Renal pelvis (tissue), 12 donors: ENCODE results near the gene OR6C3. TPM values are rescaled to one million over a fixed set of nuclear protein-coding genes. Genes with fewer than 3 reads are reported as not detected.
"Not testable (repeated sequence)": the region's sequence is repeated elsewhere in the genome, so short reads cannot be mapped to it uniquely, and the experiment has no call there.

Experiments used
- DNase-seq: peaks from one replicate; pipeline ENCODE4 v3.0.0-alpha.2; 2013
- long read RNA-seq, 16 experiments: transcript quantifications; one replicate each; lab custom pipeline, GENCODE V29; 2026
- polyA plus RNA-seq, 3 donors: library from polyadenylated mRNA; unstranded; fragments of 120-200 nt; gene quantifications; one replicate each; pipeline ENCODE4 v1.2.1, GENCODE V29; 2013; ENCODE audit not compliant: insufficient read length in 3 of 3

Gene OR6C3
- not detected for polyA plus RNA-seq
- long read RNA-seq, donor 1: 0 reads
- long read RNA-seq, donor 2: 0 reads
- long read RNA-seq, donor 3: 0 reads
- long read RNA-seq, donor 4: 0 reads
- long read RNA-seq, donor 5: 0 reads
- long read RNA-seq, donor 6: 0 reads
- long read RNA-seq, donor 7: 0 reads
- long read RNA-seq, donor 8: 0 reads
- long read RNA-seq, donor 9: 0 reads
- long read RNA-seq, donor 10: 0 reads
- long read RNA-seq, donor 11: 0 reads
- long read RNA-seq, donor 12: 0 reads
- long read RNA-seq, donor 13: 0 reads
- long read RNA-seq, donor 14: 0 reads
- long read RNA-seq, donor 15: 0 reads
- long read RNA-seq, donor 16: 0 reads

DNA sequence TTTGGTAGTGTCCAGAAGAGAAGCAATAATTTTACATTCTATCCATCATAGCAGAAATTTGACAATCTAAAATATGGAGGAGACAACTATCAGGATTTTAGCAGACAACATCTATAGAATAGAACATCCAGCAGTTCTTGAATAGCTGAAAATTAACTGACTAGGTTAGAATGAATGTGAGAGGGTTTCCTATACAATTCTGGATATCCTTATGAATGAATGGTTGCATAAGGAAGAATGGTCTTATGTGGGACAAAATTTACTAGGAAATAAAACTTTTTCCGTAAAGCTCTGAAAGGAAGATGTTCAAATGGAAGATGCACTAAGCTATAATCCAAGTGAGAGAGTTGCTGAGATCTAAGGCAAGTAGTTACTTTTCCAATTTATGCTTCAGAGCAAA lies at the start of gene OR6C3:
OR6C3 (plus strand) TSS at position 301 of the 400 bp plus-strand sequence. CDS start 955 bp downstream, outside the sequence.
- no peak for DNase-seq

DNA sequence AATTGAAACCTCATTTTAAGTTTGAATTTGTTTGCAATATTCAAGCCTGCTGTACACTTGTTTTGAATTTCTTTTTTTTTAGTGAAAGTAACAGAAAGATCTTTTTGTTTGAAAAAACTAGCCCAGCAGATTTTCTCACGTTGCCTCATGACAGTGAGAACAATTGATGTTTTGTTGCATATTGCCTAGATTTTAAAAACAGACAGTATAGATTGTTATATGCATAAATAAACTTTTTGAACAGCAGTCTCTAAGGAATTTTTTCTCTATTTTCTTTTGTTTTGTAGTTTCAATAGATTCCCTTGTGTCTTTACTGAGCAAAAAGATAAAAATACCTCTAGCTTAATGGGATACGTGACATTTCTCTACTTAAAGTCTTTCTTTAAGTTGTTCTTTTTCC lies 49.6 kb upstream of the OR6C3 start:
- DNase-seq: no peak

DNA sequence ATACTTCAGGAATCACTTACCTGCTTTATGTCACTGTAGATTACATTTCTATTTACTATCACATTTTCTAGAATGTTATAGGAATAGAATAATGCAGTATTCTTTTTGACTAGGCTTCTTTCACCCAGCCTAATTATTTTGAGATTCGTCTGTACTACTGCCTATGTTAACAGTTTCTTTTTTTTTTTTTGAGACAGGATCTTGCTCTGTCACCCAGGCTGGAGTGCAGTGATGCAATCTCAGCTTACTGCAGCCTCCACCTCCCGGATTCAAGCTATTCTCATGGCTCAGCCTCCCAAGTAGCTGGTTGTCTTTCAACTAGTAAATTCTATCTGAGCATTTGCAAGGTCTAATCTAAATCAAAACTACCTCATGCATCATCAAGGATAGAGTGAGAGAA lies 40.5 kb upstream of the OR6C3 start:
- DNase-seq: no peak

DNA sequence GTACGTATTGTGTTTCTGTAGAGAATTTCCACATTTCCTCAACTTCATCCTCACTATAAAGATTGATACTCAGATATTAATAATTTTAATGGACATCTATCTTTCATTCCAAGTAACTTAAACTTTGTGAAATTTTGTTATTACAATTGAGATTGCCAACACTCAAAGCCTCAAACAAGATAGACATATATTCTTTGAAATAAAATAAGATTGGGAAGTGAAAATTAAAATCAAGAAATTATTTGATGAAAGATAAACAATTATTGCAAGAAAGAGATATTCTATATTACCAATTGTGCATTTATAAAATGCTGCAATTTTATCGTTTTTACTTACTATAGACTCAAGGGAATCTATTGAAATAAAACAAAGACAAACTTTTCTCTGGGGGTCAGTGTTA lies 34.1 kb upstream of the OR6C3 start, which contains the start of gene OR6C6:
OR6C6 (minus strand) TSS at position 101 of the 400 bp plus-strand sequence. CDS start 1,337 bp downstream, outside the sequence.
- DNase-seq: no peak

DNA sequence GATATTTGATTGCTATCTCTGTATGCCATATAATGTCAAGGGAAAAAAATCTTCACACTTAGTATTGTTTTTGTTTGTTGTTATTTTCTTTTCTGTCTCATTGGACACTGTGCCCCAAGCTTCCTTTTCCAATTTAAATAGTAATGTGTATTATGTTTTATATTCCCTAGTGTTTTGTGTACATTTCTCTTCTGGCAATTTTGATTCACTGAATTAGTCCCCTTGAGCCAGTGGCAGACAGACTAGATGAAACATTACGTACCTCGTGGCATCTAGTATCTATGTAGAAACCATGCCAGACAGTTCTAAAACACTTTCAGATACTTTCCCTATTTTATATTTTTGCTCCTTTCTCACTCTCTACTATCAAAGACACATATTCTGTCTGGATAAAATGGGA lies 16.5 kb upstream of the OR6C3 start, which contains the start of gene OR6C1:
OR6C1 (plus strand) TSS at position 301 of the 400 bp plus-strand sequence. CDS start 6,257 bp downstream, outside the sequence.
- no peak for DNase-seq

DNA sequence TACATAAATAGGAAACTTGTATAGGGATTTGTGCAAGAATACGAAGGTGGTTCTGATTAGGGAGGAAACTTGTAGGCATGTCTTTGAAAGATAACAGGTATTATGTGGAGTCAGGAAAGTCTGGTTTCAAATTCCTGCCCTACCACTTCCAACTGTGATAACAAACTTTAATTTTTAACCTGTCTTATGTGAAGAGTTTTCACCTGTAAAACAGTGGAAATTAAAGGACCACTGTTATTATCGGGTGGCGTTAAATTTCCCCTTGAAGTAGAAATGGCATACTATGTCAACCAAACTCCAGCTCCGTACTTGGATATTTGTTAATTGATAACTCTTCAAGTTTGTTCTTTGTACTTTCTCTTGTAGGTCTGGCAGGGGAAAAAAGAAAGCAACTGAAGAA lies 10.3 kb upstream of the OR6C3 start:
- DNase-seq: no peak

DNA sequence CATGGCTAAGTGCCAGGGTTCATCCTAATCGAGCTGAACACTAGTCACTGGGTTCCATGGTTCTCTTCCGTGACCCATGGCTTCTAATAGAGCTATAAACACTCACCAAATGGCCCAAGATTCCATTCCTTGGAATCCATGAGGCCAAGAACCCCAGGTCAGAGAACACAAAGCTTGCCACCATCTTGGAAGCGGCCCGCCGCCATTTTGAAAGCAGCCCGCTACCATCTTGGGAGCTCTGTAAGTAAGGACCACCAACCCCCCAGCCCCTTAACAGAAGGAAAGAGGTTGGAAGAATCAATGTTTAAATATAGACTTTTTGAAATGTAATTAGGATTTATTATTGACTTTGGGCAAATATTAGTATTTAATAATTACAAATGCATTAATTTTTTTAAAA lies 4.7 kb upstream of the OR6C3 start:
- not testable (repeated sequence) for DNase-seq

DNA sequence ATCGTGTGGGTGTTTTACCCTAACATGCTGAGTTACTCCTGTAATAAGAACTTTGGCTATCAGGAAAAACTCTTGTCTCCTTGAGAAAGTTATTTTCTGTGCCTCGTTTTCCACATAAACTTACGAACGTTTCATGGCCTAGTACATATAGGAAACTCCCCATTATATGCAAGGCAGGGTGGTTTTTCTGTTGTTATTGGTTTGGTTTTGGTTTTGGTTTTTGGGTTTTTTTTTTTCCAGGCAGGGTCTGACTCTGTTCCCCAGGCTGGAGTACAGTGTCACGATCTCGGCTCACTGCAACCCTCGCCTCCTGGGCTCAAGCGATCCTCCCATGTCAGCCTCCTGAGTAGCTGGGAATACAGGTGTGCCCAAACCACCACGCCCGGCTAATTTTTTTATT lies 5.5 kb downstream of the OR6C3 start:
- no peak for DNase-seq

DNA sequence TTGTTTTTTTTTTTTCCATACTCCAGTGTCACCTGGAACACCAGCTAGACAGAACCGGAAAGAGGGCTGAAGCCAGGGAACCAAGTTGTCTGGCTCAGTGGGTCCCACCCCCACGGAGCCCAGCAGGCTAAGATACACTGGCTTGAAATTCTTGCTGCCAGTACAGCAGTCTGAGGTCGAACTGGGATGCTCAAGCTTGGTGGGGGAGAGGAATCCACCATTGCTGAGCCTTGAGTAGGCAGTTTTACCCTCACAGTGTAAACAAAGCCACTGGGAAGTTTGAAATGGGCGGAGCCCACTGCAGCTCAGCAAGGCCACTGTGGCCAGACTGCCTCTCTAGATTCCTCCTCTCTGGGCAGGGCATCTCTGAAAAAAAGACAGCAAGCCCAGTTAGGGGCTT lies 24.8 kb downstream of the OR6C3 start:
- not testable (repeated sequence) for DNase-seq

DNA sequence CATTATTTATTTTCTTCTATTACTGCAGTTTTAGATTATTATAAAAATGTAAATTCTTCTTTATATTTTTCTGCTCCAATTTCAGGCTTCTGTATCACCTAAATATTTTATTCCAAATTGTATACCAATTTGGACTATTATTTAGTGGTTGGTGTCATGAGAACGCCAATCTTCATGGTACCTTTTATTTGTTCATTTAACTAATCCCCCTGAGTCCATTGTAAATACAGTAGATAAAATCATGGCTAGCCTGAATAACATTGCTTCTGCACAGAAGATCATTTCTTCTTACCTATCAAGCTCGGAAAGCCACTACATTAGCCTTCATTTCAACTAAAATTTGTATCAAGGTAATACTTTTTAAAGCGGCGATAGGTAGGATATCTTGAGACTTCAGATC lies 32.1 kb downstream of the OR6C3 start, which contains the start of gene OR6C75:
OR6C75 (plus strand) TSS at position 301 of the 400 bp plus-strand sequence. CDS start 2,136 bp downstream, outside the sequence.
- no peak for DNase-seq

DNA sequence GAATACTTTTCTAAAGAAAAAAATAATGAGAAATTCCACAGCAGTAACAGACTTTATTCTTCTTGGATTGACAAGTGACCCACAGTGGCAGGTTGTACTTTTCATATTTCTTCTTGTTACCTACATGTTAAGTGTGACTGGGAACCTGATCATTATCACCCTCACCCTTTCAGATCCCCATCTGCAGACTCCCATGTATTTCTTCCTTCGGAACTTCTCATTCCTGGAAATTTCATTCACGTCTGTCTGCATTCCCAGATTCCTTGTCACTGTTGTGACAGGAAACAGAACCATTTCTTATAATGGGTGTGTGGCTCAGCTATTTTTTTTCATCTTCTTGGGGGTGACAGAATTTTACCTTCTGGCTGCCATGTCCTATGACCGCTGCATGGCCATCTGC lies 34.5 kb downstream of the OR6C3 start:
- no peak for DNase-seq

DNA sequence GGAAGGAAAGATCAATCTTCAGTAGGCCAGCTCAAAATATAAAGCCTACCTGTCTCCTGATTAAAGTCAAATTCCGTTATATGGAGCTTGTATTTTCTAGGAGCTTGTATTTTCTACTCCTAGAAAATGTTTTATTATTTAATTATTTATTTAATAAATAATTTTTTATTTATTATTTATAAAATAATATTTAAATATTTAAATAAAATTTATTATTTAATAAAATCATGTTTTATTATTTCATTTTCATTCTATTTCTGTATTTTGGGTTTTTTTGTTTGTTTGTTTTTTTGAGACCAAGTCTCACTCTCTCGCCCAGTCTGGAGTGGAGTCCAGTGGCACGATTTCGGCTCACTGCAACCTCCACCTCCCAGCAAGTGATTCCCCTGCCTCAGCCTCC lies 42.0 kb downstream of the OR6C3 start:
- no peak for DNase-seq

Other genes starting within 250 kb of the OR6C3 start
- not detected for gene OR9K2, start 204.3 kb upstream of the OR6C3 start, polyA plus RNA-seq
- gene OR10A7, start 109.7 kb upstream of the OR6C3 start, polyA plus RNA-seq: not detected
- gene OR6C74, start 86.1 kb upstream of the OR6C3 start, polyA plus RNA-seq: not detected
- under 1 TPM in 1 of 3 donors, not detected in 2; 0.19 TPM for gene OR6C6, start 34.2 kb upstream of the OR6C3 start, polyA plus RNA-seq
- not detected for gene OR6C1, start 16.4 kb upstream of the OR6C3 start, polyA plus RNA-seq
- under 1 TPM in 1 of 3 donors, not detected in 2; 0.09 TPM for gene OR6C75, start 32.2 kb downstream of the OR6C3 start, polyA plus RNA-seq
- not detected for gene OR6C65, start 69.8 kb downstream of the OR6C3 start, polyA plus RNA-seq
- not detected for gene OR6C76, start 95.5 kb downstream of the OR6C3 start, polyA plus RNA-seq
- not detected for gene OR6C2, start 113.3 kb downstream of the OR6C3 start, polyA plus RNA-seq
- gene OR6C70, start 139.4 kb downstream of the OR6C3 start, polyA plus RNA-seq: not detected
- gene OR6C68, start 161.6 kb downstream of the OR6C3 start, polyA plus RNA-seq: not detected
- under 1 TPM in 1 of 3 donors, not detected in 2; 0.04 TPM for gene OR6C4, start 218.9 kb downstream of the OR6C3 start, polyA plus RNA-seq
- not detected for gene OR2AP1, start 241.7 kb downstream of the OR6C3 start, polyA plus RNA-seq